CD4-positive, alpha-beta T cell (primary cell): ENCODE measurements around the gene MS4A5. TPM values are rescaled to one million over a fixed set of nuclear protein-coding genes. Genes with fewer than 3 reads are reported as not detected.

Experiments used
- ATAC-seq: fragments of 200-7000 bp; cut with Tn5 transposase; one replicate; pipeline ENCODE4 v1.10.0; 2022; ENCODE audit warnings: mild to moderate bottlenecking; ENCODE audit not compliant: poor library complexity
- CTCF ChIA-PET: fragments of 350-600 bp; sonication (Branson Sonifier 250); formaldehyde crosslinking; loops from one replicate; lab custom pipeline; 2021; ENCODE audit warnings: antibody characterized with exemption, inconsistent platforms; lab: Charles Lee
- POLR2A ChIA-PET: fragments of 350-600 bp; sonication (Branson Sonifier 250); formaldehyde crosslinking; loops from one replicate; lab custom pipeline; 2021; ENCODE audit warnings: antibody characterized with exemption, inconsistent platforms; lab: Charles Lee
- DNase-seq, 14 experiments: peaks; one replicate each; pipeline ENCODE4 v3.0.0-alpha.2; 2013 to 2020; ENCODE audit warnings: mixed read lengths in 2 of 14
- H3K27ac ChIP-seq, 2 donors: one replicate each; pipeline versions ENCODE4 v1.5.1 to v1.7.0; 2013; ENCODE audit warnings: low read length in 2 of 2, low read depth in 1 of 2, mild to moderate bottlenecking in 1 of 2
- H3K27me3 ChIP-seq, 2 experiments: 1 replicate in 1 of 2; 2 replicates in 1 of 2; pipeline versions ENCODE4 v1.6.1 to v1.7.0; 2013; ENCODE audit warnings: low read length in 2 of 2, control low read depth in 1 of 2, mild to moderate bottlenecking in 1 of 2, moderate library complexity in 1 of 2; ENCODE audit not compliant: insufficient read depth in 2 of 2, control insufficient read depth in 1 of 2
- H3K36me3 ChIP-seq: one replicate; pipeline ENCODE4 v1.6.1; 2013; ENCODE audit warnings: low read length, control low read depth; ENCODE audit not compliant: insufficient read depth
- H3K4me1 ChIP-seq: one replicate; pipeline ENCODE4 v1.6.1; 2013; ENCODE audit warnings: low read length, control low read depth; ENCODE audit not compliant: insufficient read depth
- H3K4me3 ChIP-seq: one replicate; pipeline ENCODE4 v1.5.1; 2013; ENCODE audit warnings: mild to moderate bottlenecking, low read length, moderate library complexity
- H3K9me3 ChIP-seq, 2 experiments: 1 replicate in 1 of 2; 2 replicates in 1 of 2; pipeline versions ENCODE4 v1.6.1 to v1.7.0; 2013; ENCODE audit warnings: low read length in 2 of 2, mild to moderate bottlenecking in 2 of 2, control low read depth in 1 of 2, moderate library complexity in 1 of 2; ENCODE audit not compliant: control insufficient read depth in 1 of 2, insufficient read depth in 1 of 2
- H3K27ac Mint-ChIP-seq: one replicate; pipeline ENCODE4 v1.8.0; 2020; ENCODE audit warnings: mixed read lengths
- H3K27me3 Mint-ChIP-seq: one replicate; pipeline ENCODE4 v1.8.0; 2021; ENCODE audit warnings: mixed read lengths
- H3K36me3 Mint-ChIP-seq: one replicate; pipeline ENCODE4 v1.8.0; 2021; ENCODE audit warnings: low read depth, mixed read lengths
- H3K4me1 Mint-ChIP-seq: one replicate; pipeline ENCODE4 v1.8.0; 2021; ENCODE audit warnings: low read depth, mixed read lengths
- H3K4me3 Mint-ChIP-seq: one replicate; pipeline ENCODE4 v1.8.0; 2020; ENCODE audit warnings: mild to moderate bottlenecking, mixed read lengths
- H3K9me3 Mint-ChIP-seq: one replicate; pipeline ENCODE4 v1.8.0; 2020; ENCODE audit warnings: mixed read lengths
- CTCF ChIP-seq: fragments of 200-600 bp; IDR thresholded peaks from one replicate; pipeline ENCODE4 v1.8.0; 2022; ENCODE audit warnings: antibody characterized with exemption, mild to moderate bottlenecking
- intact Hi-C, 2 experiments: fragments of 100-400 bp; cut with DNase I in 1 of 2; cut with micrococcal nuclease in 1 of 2; formaldehyde crosslinking; loops; one replicate each; pipeline versions ENCODE4 v1.15.1 to v1.9.0; 2023 to 2025; cut with DNase I, micrococcal nuclease
- total RNA-seq, 174 experiments: library from RNA in 2 of 174; stranded (reverse) in 2 of 174; gene quantifications; one replicate each; pipeline ENCODE4 v1.2.3 and lab custom pipeline; 2021 to 2026

Gene MS4A5
- total RNA-seq, 2 experiments from 2014 or later, result not detected

- no peaks in the 10 kb centered on the region for H3K4me1 ChIP-seq
These were observed 33.0 kb upstream of the MS4A5 start, which contains the start of gene MS4A14 for GRCh38 chr11:60396382-60396781. Gene MS4A14, plus strand, starts transcription at chr11:60396459. Its CDS starts 120 bp downstream, at chr11:60396579.

GRCh38 chr11:60396799-60397198 is 32.6 kb upstream of the MS4A5 start:
- no peak for TF ChIP-seq CTCF
- H3K4me1 Mint-ChIP-seq, result no peaks in the 10 kb centered on the region
- no peaks in the 10 kb centered on the region for H3K36me3 Mint-ChIP-seq
- Histone ChIP-seq H3K4me3 (no peak overlapping the region), H3K27ac (no peak overlapping the region), H3K36me3 (no peaks in the 10 kb centered on the region), H3K4me1 (no peaks in the 10 kb centered on the region), H3K27me3 (peaks cover 0 to 6% of the 10 kb centered on the region in 2 experiments), H3K9me3 (no peaks in the 10 kb centered on the region)
- no peaks in the 10 kb centered on the region for H3K9me3 Mint-ChIP-seq
- CTCF ChIA-PET, result no interaction called here
- no peak for ATAC-seq
- H3K27ac Mint-ChIP-seq, result no peak overlapping the region
- POLR2A ChIA-PET, result no interaction called here
- peak in 3 of 14 experiments; percentile 15 to 25 (median 16) for DNase-seq
- no peaks in the 10 kb centered on the region for H3K27me3 Mint-ChIP-seq
- intact Hi-C loops, result no loop called here
- H3K4me3 Mint-ChIP-seq, result no peak overlapping the region

More at GRCh38 chr11:60396382-60396781, 33.0 kb upstream of the MS4A5 start, which contains the start of gene MS4A14:
- DNase-seq (peak in 1 of 14 experiments; percentile 22), ATAC-seq (no peak)
- Histone ChIP-seq H3K36me3 (no peaks in the 10 kb centered on the region), H3K27me3 (peaks cover 0 to 6% of the 10 kb centered on the region in 2 experiments), H3K9me3 (no peaks in the 10 kb centered on the region), H3K4me3 (no peak within 1 kb of the TSS), H3K27ac (no peak within 1 kb of the TSS)
- intact Hi-C loops, result no loop called here
- ChIA-PET CTCF (no interaction called here), POLR2A (no interaction called here)
- Mint-ChIP-seq H3K4me1 (no peaks in the 10 kb centered on the region), H3K36me3 (no peaks in the 10 kb centered on the region), H3K4me3 (no peak within 1 kb of the TSS), H3K27ac (no peak within 1 kb of the TSS), H3K9me3 (no peaks in the 10 kb centered on the region), H3K27me3 (no peaks in the 10 kb centered on the region)
- no peak for TF ChIP-seq CTCF

GRCh38 chr11:60420015-60420414 is 9.4 kb upstream of the MS4A5 start:
- H3K4me3 Mint-ChIP-seq, result no peak overlapping the region
- H3K27ac Mint-ChIP-seq, result no peak overlapping the region
- TF ChIP-seq CTCF, result no peak
- H3K9me3 Mint-ChIP-seq, result no peaks in the 10 kb centered on the region
- peaks cover 0 to 12% of the 10 kb centered on the region in 2 experiments for H3K27me3 ChIP-seq
- H3K27me3 Mint-ChIP-seq, result peaks cover 22% of the 10 kb centered on the region
- H3K27ac ChIP-seq, result no peak overlapping the region
- ATAC-seq (no peak), DNase-seq (no peak)
- H3K4me1 Mint-ChIP-seq, result no peaks in the 10 kb centered on the region
- no peaks in the 10 kb centered on the region for H3K36me3 ChIP-seq
- H3K9me3 ChIP-seq, result no peaks in the 10 kb centered on the region
- intact Hi-C loops, result no loop called here
- CTCF ChIA-PET, result no interaction called here
- H3K4me1 ChIP-seq, result no peaks in the 10 kb centered on the region
- no peaks in the 10 kb centered on the region for H3K36me3 Mint-ChIP-seq
- POLR2A ChIA-PET, result no interaction called here
- H3K4me3 ChIP-seq, result no peak overlapping the region
